Measurements from ENCODE around the gene SUCLG1.

SUCLG1 gene

DNA sequence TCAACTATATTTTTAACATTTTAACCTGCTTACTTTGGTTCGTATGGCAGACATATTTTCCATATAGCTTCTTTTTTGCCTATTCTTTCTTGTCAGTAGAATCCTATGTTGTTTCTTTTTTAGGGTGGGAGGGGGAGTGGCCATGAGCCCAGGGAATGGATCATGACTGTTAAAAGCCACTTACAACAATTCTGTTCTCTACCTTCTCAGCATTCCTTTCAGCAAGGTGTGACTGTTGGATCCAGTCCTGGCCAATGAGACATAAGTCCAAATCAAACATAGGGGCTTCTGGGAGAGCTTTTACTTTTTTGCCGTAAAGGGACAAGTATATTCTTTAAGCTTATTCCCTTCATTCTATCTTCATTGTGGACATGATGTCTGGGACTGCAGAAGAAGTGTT is 32.2 kb upstream of the SUCLG1 start:
- DNase-seq (ENCODE audit: low spot score) (no peak), ATAC-seq (ENCODE audit: low read depth) (no peak)
- TF ChIP-seq, protein P1, sequence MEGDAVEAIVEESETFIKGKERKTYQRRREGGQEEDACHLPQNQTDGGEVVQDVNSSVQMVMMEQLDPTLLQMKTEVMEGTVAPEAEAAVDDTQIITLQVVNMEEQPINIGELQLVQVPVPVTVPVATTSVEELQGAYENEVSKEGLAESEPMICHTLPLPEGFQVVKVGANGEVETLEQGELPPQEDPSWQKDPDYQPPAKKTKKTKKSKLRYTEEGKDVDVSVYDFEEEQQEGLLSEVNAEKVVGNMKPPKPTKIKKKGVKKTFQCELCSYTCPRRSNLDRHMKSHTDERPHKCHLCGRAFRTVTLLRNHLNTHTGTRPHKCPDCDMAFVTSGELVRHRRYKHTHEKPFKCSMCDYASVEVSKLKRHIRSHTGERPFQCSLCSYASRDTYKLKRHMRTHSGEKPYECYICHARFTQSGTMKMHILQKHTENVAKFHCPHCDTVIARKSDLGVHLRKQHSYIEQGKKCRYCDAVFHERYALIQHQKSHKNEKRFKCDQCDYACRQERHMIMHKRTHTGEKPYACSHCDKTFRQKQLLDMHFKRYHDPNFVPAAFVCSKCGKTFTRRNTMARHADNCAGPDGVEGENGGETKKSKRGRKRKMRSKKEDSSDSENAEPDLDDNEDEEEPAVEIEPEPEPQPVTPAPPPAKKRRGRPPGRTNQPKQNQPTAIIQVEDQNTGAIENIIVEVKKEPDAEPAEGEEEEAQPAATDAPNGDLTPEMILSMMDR (IDR thresholded peaks at IDR 0.05; ENCODE audit: poor library complexity, severe bottlenecking), result no peak
- H3K4me1 ChIP-seq (ENCODE audit: insufficient read depth, poor library complexity, severe bottlenecking), result peaks cover 9% of the 10 kb centered on the region
- no peak overlapping the region for H3K27ac ChIP-seq (ENCODE audit: poor library complexity, severe bottlenecking)
- H3K27me3 ChIP-seq (ENCODE audit: insufficient read depth, poor library complexity, severe bottlenecking), result no peaks in the 10 kb centered on the region
- H3K4me3 ChIP-seq (ENCODE audit: severe bottlenecking), result no peak overlapping the region
- H3K36me3 ChIP-seq (ENCODE audit: low read depth), result no peaks in the 10 kb centered on the region
- H3K9me3 ChIP-seq (ENCODE audit: severe bottlenecking), result no peaks in the 10 kb centered on the region

DNA sequence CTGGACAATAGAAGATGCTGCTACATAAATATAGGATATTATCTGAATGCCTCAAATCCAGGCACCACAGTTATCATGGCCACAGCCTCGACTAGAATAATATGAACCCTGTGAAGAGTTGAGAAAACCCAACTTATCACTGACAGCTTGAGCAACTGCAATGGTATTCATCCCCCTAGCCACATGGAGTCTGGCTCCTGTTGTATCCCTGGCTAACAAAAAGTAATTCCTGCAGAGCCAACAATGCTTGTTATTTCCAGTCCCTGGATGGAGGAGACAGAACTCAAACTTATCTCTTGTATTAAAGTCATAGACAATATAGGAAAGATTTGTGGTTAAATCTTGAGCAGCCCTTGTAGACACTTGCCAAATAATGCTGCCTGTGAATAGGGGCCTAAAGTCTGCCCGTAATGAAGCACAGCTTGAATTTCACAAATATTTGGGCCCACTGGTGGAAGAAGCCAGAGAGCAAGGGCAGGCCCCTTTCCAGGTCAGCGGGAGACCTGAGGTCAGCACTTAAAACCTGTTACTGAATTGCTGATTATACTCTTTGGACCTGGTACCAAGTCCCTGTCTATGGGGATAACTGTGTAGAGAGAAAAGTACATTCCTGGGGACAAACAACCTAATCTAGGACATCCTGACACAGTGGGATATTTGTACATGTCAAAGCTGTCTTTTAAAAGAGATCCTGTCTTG is 28.4 kb upstream of the SUCLG1 start:
- DNase-seq (ENCODE audit: low spot score) (no peak), ATAC-seq (ENCODE audit: low read depth) (no peak)
- Histone ChIP-seq H3K9me3 (ENCODE audit: severe bottlenecking) (no peaks in the 10 kb centered on the region), H3K4me3 (ENCODE audit: severe bottlenecking) (no peak overlapping the region), H3K36me3 (ENCODE audit: low read depth) (no peaks in the 10 kb centered on the region), H3K27ac (ENCODE audit: poor library complexity, severe bottlenecking) (no peak overlapping the region), H3K4me1 (ENCODE audit: insufficient read depth, poor library complexity, severe bottlenecking) (no peaks in the 10 kb centered on the region), H3K27me3 (ENCODE audit: insufficient read depth, poor library complexity, severe bottlenecking) (no peaks in the 10 kb centered on the region)
- TF ChIP-seq, protein P1 (IDR thresholded peaks at IDR 0.05; ENCODE audit: poor library complexity, severe bottlenecking), result no peak

DNA sequence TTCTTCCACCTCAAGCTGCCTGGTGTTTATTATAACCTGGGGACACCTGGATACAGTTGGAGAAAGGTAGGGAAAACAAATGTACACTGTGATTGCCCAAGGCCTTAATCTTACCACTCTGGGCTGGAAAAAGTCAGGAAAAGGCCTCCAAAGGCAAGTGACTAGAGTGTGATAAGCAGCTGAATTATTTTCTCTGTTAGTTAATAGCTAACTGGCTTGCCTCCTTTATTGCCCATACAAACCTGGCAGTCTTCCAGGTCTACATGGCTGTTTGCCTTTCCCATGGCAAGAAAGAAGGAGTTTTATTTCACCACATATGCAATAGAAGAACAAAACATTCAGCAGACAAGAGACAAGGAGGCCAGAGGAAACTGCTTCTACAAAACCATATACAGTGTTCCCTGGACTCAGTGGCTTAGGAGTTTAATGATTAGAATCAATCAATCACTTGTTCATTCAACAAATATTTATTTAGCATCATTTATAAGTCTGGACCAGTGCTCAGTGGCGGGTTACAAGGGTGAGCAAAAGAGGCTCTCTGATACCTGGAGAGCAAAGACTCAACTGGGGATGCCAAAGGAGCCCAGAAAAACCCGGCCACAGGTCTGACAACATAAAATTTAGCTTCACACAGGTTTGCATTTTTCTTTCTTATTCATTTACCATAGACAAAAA is 27.5 kb upstream of the SUCLG1 start:
- no peaks in the 10 kb centered on the region for H3K9me3 ChIP-seq (ENCODE audit: severe bottlenecking)
- no peak overlapping the region for H3K4me3 ChIP-seq (ENCODE audit: severe bottlenecking)
- DNase-seq (ENCODE audit: low spot score) (no peak), ATAC-seq (ENCODE audit: low read depth) (no peak)
- TF ChIP-seq, protein P1 (IDR thresholded peaks at IDR 0.05; ENCODE audit: poor library complexity, severe bottlenecking), result no peak
- H3K36me3 ChIP-seq (ENCODE audit: low read depth), result no peaks in the 10 kb centered on the region
- H3K27me3 ChIP-seq (ENCODE audit: insufficient read depth, poor library complexity, severe bottlenecking), result no peaks in the 10 kb centered on the region
- H3K27ac ChIP-seq (ENCODE audit: poor library complexity, severe bottlenecking), result no peak overlapping the region
- H3K4me1 ChIP-seq (ENCODE audit: insufficient read depth, poor library complexity, severe bottlenecking), result no peaks in the 10 kb centered on the region

DNA sequence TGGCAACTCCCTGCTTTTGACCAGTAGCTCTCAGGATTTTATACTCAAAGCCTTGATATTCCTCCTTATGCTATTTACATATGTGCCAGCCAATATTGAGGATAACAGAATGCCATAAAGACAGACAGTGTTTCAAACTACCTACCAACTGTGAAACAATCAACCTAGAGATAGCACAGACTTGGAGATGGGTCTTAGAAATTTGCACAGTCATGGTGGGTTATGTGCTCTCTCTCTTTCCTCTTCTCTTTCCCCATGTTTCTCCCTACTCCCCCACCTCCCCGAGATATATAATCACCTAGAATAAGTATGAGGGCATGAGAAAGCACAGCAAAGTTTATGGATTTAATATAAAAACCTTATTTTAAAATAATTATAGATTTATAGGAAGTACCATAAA is 24.2 kb upstream of the SUCLG1 start:
- TF ChIP-seq, protein P1 (IDR thresholded peaks at IDR 0.05; ENCODE audit: poor library complexity, severe bottlenecking), result no peak

DNA sequence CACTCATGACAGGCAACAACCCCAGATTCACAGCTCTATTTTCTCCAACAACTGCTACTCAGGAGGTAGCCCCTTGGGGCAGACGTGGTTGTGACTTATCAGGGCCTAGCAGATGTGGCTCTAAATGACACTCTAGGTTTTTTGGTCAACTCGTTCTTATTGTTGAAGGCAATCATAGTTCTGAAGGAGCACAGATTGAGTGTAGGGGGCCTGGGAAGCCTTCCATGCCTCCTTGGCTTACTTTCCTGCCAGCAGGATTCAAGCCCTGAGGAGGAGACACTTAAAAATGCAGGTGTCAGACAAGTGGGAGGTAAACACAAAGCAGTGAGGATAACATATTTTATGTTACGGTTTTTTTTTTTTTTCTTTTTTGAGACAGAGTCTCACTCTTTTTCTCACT is 23.5 kb upstream of the SUCLG1 start:
- no peak for DNase-seq (ENCODE audit: low spot score)
- Histone ChIP-seq H3K27me3 (ENCODE audit: insufficient read depth, poor library complexity, severe bottlenecking) (no peaks in the 10 kb centered on the region), H3K27ac (ENCODE audit: poor library complexity, severe bottlenecking) (no peak overlapping the region), H3K4me3 (ENCODE audit: severe bottlenecking) (no peak overlapping the region), H3K36me3 (ENCODE audit: low read depth) (no peaks in the 10 kb centered on the region), H3K9me3 (ENCODE audit: severe bottlenecking) (no peaks in the 10 kb centered on the region), H3K4me1 (ENCODE audit: insufficient read depth, poor library complexity, severe bottlenecking) (no peaks in the 10 kb centered on the region)
- ATAC-seq (ENCODE audit: low read depth), result no peak
- TF ChIP-seq, protein P1 (IDR thresholded peaks at IDR 0.05; ENCODE audit: poor library complexity, severe bottlenecking), result no peak

More for the DNA sequence above, 24.2 kb upstream of the SUCLG1 start:
- Histone ChIP-seq H3K9me3 (ENCODE audit: severe bottlenecking) (no peaks in the 10 kb centered on the region), H3K4me1 (ENCODE audit: insufficient read depth, poor library complexity, severe bottlenecking) (no peaks in the 10 kb centered on the region), H3K36me3 (ENCODE audit: low read depth) (no peaks in the 10 kb centered on the region), H3K4me3 (ENCODE audit: severe bottlenecking) (no peak overlapping the region), H3K27ac (ENCODE audit: poor library complexity, severe bottlenecking) (no peak overlapping the region), H3K27me3 (ENCODE audit: insufficient read depth, poor library complexity, severe bottlenecking) (no peaks in the 10 kb centered on the region)
- ATAC-seq (ENCODE audit: low read depth) (no peak), DNase-seq (ENCODE audit: low spot score) (no peak)

Measured in RWPE2 (cell line).